Activated naive CD4-positive, alpha-beta T cell treated with anti-CD3 and anti-CD28 coated beads for 36 hours (primary cell): Measurements from ENCODE around the gene CCDC59. TPM values are rescaled to one million over a fixed set of nuclear protein-coding genes. Genes with fewer than 3 reads are reported as not detected.

Experiments
- total RNA-seq, 2 experiments: library from RNA; stranded (reverse); gene quantifications; one replicate each; pipeline ENCODE4 v1.2.3, GENCODE V29; 2021

Gene CCDC59
- total RNA-seq, 2 experiments from 2014 or later = 87.1 to 93.3 TPM

Other genes starting within 250 kb of the CCDC59 start
- gene METTL25, start 142 bp upstream of the CCDC59 start, total RNA-seq = 1 to 10 TPM; 4.1 to 5.7 TPM